NCI-H1436 treated with DMSO at 0.1 percent for 48 hours (cell line): ENCODE measurements around the gene CRYBB2.
"Not testable (repeated sequence)": the region's sequence is repeated elsewhere in the genome, so short reads cannot be mapped to it uniquely, and the experiment has no call there.

Experiments used
- DNase-seq: peaks from one replicate; lab custom pipeline; 2025; lab: John Stamatoyannopoulos, UW

The CRYBB2 gene

GRCh38 chr22:25199731-25200520, 19.5 kb upstream of the CRYBB2 start, which contains the start of gene CRYBB3:
Gene CRYBB3, plus strand, starts transcription at chr22:25199858. Its CDS starts 1,539 bp downstream, at chr22:25201397.
- no peak for DNase-seq

GRCh38 chr22:25200967-25201366, 18.5 kb upstream of the CRYBB2 start:
- no peak for DNase-seq

GRCh38 chr22:25201557-25202273, 17.7 kb upstream of the CRYBB2 start:
- DNase-seq, result no peak

GRCh38 chr22:25202290-25202921, 17.0 kb upstream of the CRYBB2 start:
- no peak for DNase-seq

- no peak for DNase-seq
These were observed 16.4 kb upstream of the CRYBB2 start for GRCh38 chr22:25203082-25203481.

- DNase-seq, result not testable (repeated sequence)
These were observed 14.9 kb upstream of the CRYBB2 start for GRCh38 chr22:25204547-25204946.

- no peak for DNase-seq
These were observed 13.6 kb upstream of the CRYBB2 start for GRCh38 chr22:25205847-25206246.

GRCh38 chr22:25206998-25207397, 12.4 kb upstream of the CRYBB2 start:
- DNase-seq, result no peak

GRCh38 chr22:25207553-25208157, 11.8 kb upstream of the CRYBB2 start:
- no peak for DNase-seq

GRCh38 chr22:25208328-25208727, 11.1 kb upstream of the CRYBB2 start:
- DNase-seq, result no peak

GRCh38 chr22:25208743-25209505, 10.5 kb upstream of the CRYBB2 start:
- DNase-seq, result no peak

- no peak for DNase-seq
These were observed 8.6 kb upstream of the CRYBB2 start for GRCh38 chr22:25210793-25211192.

GRCh38 chr22:25212337-25212736, 7.1 kb upstream of the CRYBB2 start:
- no peak for DNase-seq

GRCh38 chr22:25213221-25213620, 6.2 kb upstream of the CRYBB2 start:
- DNase-seq, result no peak

GRCh38 chr22:25216230-25216629, 3.2 kb upstream of the CRYBB2 start:
- DNase-seq, result no peak

- DNase-seq, result peak; percentile 83
These were observed 556 bp downstream of the CRYBB2 start for GRCh38 chr22:25219948-25220442.

- no peak for DNase-seq
These were observed 2.4 kb downstream of the CRYBB2 start for GRCh38 chr22:25221790-25222189.

GRCh38 chr22:25223269-25223850, 3.9 kb downstream of the CRYBB2 start:
- peak; percentile 65 for DNase-seq

- no peak for DNase-seq
These were observed 9.4 kb downstream of the CRYBB2 start for GRCh38 chr22:25228822-25229221.

- not testable (repeated sequence) for DNase-seq
These were observed 11.3 kb downstream of the CRYBB2 start for GRCh38 chr22:25230760-25231159.

- no peak for DNase-seq
These were observed 12.9 kb downstream of the CRYBB2 start for GRCh38 chr22:25232301-25232700.
